C4-2B (cell line): ENCODE measurements around the gene COX11.

ENCODE experiments used
- H3K27ac ChIP-seq: fragments of 450-650 bp; 2 replicates; pipeline ENCODE4 v1.5.1; 2017
- CTCF ChIP-seq: fragments of 450-650 bp; conservative IDR thresholded peaks from 2 replicates; pipeline ENCODE4 v1.5.1; 2017; ENCODE audit warnings: mild to moderate bottlenecking
- ZFX ChIP-seq: fragments of 450-650 bp; IDR thresholded peaks from 2 replicates; pipeline ENCODE4 v1.6.1; 2017

Gene COX11

DNA sequence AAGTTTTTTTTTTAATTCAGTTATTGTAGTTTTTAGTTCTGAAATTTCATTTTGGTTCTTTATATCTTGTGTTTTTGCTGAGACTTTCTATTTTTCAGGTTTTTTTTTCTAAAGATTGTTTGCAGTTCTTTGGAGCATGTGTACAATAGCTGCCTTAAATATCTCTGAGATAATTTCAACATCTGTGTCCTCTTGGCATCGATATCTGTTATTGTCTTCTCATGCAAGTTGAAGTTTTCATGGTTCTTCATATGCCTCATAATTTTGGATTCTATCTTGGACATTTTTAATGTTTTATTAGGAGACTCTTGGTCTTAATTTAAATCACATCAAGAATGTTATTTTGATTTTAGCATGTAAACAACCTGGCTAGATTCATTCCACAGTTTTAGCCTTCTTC is 22.8 kb downstream of the COX11 start:
- no peak overlapping the region for H3K27ac ChIP-seq
- no peak for TF ChIP-seq CTCF
- TF ChIP-seq ZFX: no peak

DNA sequence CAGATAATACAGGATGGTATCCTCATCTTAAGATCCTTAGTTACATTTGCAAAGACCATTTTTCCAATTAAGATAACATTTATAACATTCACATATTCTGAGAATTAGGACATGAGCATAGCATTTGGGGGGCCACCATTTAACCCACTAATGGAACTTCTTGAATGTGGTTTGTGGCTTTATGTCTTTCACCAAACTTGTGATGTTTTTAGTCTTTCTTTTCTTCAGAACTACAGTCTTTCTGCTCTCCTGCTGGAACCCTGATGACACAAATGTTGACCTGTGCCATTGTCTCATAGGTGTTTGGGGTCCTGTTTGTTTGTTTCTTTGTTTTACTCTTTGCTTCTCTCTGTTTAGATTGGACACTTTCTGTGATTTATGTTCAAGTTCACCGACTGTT is 23.2 kb downstream of the COX11 start:
- no peak for TF ChIP-seq CTCF
- TF ChIP-seq ZFX: no peak
- H3K27ac ChIP-seq: no peak overlapping the region

DNA sequence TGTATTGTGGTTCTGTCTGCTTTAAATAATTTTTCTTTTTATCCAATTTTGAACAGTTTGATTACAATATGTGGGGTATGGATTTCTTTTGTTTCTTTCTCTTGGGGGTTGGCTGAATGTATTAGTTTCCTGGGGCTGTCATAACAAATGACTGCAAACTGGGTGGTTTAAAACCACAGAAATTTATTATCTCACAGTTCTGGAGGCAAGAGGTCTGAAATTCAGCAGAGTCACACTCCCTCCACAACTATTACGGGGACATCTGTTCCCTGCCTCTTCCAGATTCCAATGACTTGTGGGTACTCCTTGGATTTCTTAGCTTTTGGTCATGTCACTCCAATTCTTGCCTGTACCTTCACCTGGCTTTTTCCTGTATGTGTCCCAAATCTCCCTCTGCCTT is 23.7 kb downstream of the COX11 start:
- TF ChIP-seq CTCF (no peak), ZFX (no peak)
- no peak overlapping the region for H3K27ac ChIP-seq

DNA sequence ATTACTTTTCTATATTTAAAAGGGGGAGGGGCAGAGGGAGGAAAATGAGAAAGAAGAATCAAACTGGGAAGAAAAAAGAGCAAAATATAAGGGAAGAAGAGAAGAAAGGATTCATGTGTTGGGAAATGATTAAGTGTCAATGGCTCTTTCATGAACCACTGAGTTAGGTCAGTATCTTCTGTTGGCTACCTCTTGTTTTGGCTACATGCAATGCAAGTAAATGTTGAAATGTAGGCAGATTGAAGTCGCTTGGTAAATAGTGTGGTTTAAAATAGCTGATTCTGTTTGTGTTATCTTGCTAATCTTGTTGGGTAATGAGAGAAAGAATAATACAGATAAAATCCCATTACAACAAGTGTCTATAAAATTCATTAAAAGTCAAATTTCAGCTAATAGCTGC is 27.2 kb downstream of the COX11 start:
- no peak overlapping the region for H3K27ac ChIP-seq
- no peak for TF ChIP-seq ZFX
- no peak for TF ChIP-seq CTCF

DNA sequence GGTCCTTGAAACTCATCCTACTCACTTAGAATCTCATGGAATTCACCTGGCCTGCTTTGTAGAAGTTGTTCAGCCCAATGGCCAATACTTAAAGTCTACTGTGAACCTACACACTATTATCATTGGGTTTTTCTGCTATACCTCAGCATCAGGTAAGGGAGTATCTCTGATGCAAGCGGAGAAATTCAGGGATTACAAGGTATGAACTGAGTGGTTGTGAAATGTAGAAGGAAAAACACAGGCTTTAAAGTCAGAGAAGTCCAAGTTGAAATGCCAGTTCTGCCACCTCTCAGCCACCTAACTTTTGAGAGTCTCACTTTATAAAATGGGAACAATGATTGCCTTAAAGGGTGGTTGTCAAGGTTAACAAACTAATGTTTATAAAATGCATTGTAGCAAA is 31.0 kb downstream of the COX11 start:
- TF ChIP-seq ZFX (no peak), CTCF (no peak)
- no peak overlapping the region for H3K27ac ChIP-seq

- TF ChIP-seq CTCF (no peak), ZFX (no peak)
- no peak overlapping the region for H3K27ac ChIP-seq
These were observed 31.4 kb downstream of the COX11 start for GRCh38 chr17:54937018-54937417.

GRCh38 chr17:54935471-54935870 is 33.0 kb downstream of the COX11 start:
- H3K27ac ChIP-seq: no peak overlapping the region
- TF ChIP-seq CTCF: no peak
- TF ChIP-seq ZFX: no peak

- H3K27ac ChIP-seq: no peak overlapping the region
- no peak for TF ChIP-seq CTCF
- no peak for TF ChIP-seq ZFX
These were observed 34.5 kb downstream of the COX11 start for GRCh38 chr17:54933921-54934320.
